WERI-Rb-1 (cell line): ENCODE results near the gene COL15A1.

Experiments used
- DNase-seq: peaks from one replicate; pipeline ENCODE4 v3.0.0-alpha.2; 2020
- H3K27ac ChIP-seq: fragments of 250-450 bp; sonication (Bioruptor Pico); 2 replicates; pipeline ENCODE4 v1.5.1; 2020; ENCODE audit warnings: mild to moderate bottlenecking, moderate library complexity
- H3K27me3 ChIP-seq: fragments of 250-450 bp; sonication (Bioruptor Pico); 2 replicates; pipeline ENCODE4 v1.5.1; 2021; ENCODE audit warnings: mild to moderate bottlenecking, low read depth, moderate library complexity; ENCODE audit not compliant: insufficient read depth, severe bottlenecking
- H3K36me3 ChIP-seq: fragments of 250-450 bp; sonication (Bioruptor Pico); 2 replicates; pipeline ENCODE4 v1.5.1; 2020; ENCODE audit warnings: mild to moderate bottlenecking, moderate library complexity
- H3K4me3 ChIP-seq: 2 replicates; pipeline ENCODE4 v1.5.1; 2011; ENCODE audit warnings: low read depth, mild to moderate bottlenecking, control low read depth, low read length
- H3K9me3 ChIP-seq: fragments of 250-450 bp; sonication (Bioruptor Pico); 2 replicates; pipeline ENCODE4 v1.5.1; 2021; ENCODE audit warnings: mild to moderate bottlenecking, moderate library complexity; ENCODE audit not compliant: severe bottlenecking
- CTCF ChIP-seq: IDR thresholded peaks from 2 replicates; pipeline ENCODE4 v1.5.1; 2011; ENCODE audit warnings: low read depth, mild to moderate bottlenecking, control low read depth, inconsistent platforms, low read length

COL15A1 gene

DNA sequence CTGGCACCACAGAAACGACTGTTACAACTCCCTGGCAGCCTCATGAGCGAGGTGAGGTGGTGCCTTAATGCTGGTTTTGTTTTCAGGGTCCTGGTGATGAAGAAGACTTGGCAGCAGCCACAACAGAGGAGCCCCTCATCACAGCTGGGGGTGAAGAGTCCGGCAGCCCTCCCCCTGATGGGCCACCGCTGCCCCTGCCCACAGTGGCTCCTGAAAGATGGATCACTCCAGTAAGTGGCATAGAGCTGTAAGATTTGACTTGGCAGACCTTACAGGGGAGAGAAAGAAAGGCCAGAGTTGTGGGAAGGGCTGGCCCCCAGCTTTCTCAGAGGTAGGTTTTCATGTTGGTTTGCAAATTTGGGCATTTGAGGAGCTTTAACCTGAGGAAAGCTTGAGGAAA is 72.2 kb downstream of the COL15A1 start:
- Histone ChIP-seq H3K27me3 (no peaks in the 10 kb centered on the region), H3K27ac (no peak overlapping the region), H3K36me3 (no peaks in the 10 kb centered on the region), H3K9me3 (peaks cover 17% of the 10 kb centered on the region), H3K4me3 (no peak overlapping the region)
- no peak for TF ChIP-seq CTCF
- DNase-seq: no peak

DNA sequence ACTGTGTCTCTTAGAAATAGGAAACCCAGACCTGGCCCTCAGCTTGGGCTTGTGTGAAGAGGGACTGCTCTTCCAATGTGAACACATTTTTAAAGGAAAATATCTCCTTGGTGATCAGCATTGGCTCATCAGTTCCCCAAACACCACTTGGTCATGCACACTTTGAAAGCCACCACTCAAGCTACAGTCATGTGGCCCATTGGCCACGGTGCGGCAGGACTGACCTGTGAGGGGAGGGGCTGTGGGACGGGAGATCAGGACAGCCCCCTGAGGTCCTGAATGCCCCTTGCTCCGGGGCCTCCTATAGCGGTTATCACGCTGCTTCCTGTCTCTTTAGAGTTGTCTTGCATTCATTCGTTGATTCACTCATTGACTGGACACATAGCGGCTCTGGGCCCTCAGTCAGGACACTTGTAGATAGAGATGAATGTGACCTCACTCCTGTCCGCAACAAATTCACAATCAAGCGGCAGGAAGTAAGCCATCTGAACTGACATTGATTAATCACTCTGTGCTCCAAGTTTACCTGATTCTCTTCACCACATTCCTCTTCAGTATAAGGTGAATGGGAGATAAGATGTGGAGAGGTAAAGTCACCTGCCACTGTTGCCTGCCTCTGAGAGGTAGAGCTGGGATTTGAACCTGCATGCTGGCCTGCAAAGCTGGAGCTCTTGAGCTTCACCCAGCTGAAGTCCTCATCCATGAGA is 73.1 kb downstream of the COL15A1 start:
- TF ChIP-seq CTCF: no peak
- Histone ChIP-seq H3K27me3 (no peaks in the 10 kb centered on the region), H3K36me3 (no peaks in the 10 kb centered on the region), H3K9me3 (peaks cover 14% of the 10 kb centered on the region), H3K4me3 (no peak overlapping the region), H3K27ac (no peak overlapping the region)
- DNase-seq: no peak

GRCh38 chr9:99018653-99019052 is 74.9 kb downstream of the COL15A1 start:
- no peak for TF ChIP-seq CTCF
- H3K27me3 ChIP-seq: no peaks in the 10 kb centered on the region
- H3K4me3 ChIP-seq: no peak overlapping the region
- no peaks in the 10 kb centered on the region for H3K36me3 ChIP-seq
- no peak for DNase-seq
- no peak overlapping the region for H3K27ac ChIP-seq
- H3K9me3 ChIP-seq: peaks cover 4% of the 10 kb centered on the region

- no peaks in the 10 kb centered on the region for H3K27me3 ChIP-seq
- no peaks in the 10 kb centered on the region for H3K36me3 ChIP-seq
- TF ChIP-seq CTCF: no peak
- no peak overlapping the region for H3K27ac ChIP-seq
- no peaks in the 10 kb centered on the region for H3K9me3 ChIP-seq
- no peak for DNase-seq
- no peak overlapping the region for H3K4me3 ChIP-seq
Measured at GRCh38 chr9:99019510-99020331, 76.0 kb downstream of the COL15A1 start.

DNA sequence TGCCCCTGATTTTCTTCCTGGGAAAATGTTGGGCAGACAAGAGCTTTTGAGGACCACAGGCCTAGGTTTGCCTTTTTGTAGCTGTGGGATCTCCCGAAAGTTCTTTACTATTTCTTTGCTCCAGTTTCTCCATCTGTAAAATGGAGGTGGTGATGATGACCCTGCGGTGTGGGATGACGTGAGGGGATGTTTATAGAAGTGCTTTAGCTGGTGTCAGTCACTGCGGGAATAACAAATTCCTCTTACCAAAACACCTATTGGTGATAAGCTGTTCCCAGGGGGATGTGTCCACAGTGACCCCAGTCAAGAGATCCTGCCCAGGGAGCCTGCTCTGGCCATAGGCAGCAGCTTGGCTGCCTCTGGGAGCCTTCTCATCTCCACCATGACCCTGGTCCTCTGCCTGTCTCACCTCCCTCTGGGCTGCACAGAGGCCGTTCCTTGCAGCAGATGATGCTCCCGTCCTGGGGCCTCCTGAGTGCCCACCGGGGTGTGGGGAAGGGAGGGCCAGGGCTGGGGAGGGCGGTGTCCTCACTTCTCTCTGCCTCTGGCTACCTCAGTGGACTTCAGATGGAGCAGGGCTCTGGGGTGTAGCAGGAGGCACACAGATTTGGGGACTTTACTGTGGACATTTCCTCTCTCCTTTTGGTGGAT is 77.2 kb downstream of the COL15A1 start:
- H3K36me3 ChIP-seq: no peaks in the 10 kb centered on the region
- no peaks in the 10 kb centered on the region for H3K27me3 ChIP-seq
- no peak for TF ChIP-seq CTCF
- H3K9me3 ChIP-seq: no peaks in the 10 kb centered on the region
- H3K27ac ChIP-seq: no peak overlapping the region
- no peak overlapping the region for H3K4me3 ChIP-seq
- no peak for DNase-seq
